NCI-H82 treated with DMSO at 0.1 percent for 48 hours (cell line): Measurements from ENCODE around the gene NUP214.
"Not testable (repeated sequence)": the region's sequence is repeated elsewhere in the genome, so short reads cannot be mapped to it uniquely, and the experiment has no call there.

Experiments used
- DNase-seq: peaks from one replicate; lab custom pipeline; 2025; ENCODE audit not compliant: unreplicated experiment; lab: John Stamatoyannopoulos, UW

Gene NUP214

GRCh38 chr9:131096269-131097125 is 28.9 kb upstream of the NUP214 start, which contains the start of gene AIF1L:
Gene AIF1L (plus strand): TSS chr9:131096531. CDS start chr9:131096630, 99 bp downstream.
- no peak for DNase-seq

- DNase-seq: no peak
These were observed 28.0 kb upstream of the NUP214 start for GRCh38 chr9:131097126-131097947.

- no peak for DNase-seq
These were observed 27.5 kb upstream of the NUP214 start for GRCh38 chr9:131097948-131098278.

DNA sequence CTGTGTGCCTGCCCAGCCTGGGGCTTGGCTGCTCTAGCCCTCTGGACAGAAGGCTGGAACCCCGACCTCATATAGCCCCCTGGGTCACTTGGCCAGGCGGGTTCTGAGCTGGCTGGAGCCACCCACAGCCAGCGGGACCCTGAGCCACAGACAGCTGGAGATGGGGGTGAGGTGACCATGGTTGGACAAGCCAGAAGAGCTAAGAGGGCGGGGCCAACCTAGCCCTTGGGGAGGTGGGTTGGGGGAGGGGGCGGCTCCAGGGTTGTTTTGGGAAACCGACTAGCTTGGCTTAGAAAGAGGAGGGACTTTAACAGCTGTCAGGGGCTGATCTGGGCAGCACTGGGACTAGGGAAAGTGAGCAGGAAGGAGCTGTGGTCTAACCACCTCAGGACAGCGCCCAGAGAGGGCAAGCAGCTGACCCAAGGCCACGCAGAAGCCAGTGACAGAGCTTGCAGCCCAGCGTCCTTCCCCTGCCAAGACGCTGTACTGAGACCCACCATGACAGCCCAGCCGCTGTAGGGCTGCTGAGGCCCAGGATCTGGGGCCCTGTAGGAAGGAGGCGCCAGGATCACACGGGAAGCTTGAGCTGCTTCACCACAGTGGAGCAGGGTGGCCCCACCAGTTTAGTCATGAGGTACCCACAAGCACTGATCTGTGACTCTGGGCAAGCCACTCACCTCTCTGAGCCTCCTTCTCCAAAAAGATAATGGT is 26.8 kb upstream of the NUP214 start:
- no peak for DNase-seq

- DNase-seq: no peak
These were observed 26.2 kb upstream of the NUP214 start for GRCh38 chr9:131099102-131099606.

- not testable (repeated sequence) for DNase-seq
These were observed 25.5 kb upstream of the NUP214 start for GRCh38 chr9:131099845-131100244.

DNA sequence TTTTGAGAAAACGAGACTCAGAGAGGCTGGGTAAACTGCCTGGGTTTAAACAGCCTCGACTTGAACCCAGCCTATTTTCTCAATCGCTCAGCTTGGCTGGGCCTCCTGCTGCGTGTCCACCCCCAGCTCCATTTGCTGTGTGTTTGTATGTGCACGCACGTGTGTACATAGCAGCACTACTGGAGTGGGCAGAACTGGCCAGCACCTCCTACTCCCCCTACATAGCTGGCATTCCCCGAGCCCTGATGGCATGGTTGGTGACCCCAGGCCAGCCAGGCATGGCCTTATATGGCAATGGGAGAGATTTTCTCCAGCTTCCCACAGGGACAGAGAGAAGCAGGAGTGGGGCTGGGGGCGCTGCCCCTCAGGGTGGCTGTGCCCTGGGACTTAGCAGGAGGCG is 24.9 kb upstream of the NUP214 start:
- DNase-seq: no peak

DNA sequence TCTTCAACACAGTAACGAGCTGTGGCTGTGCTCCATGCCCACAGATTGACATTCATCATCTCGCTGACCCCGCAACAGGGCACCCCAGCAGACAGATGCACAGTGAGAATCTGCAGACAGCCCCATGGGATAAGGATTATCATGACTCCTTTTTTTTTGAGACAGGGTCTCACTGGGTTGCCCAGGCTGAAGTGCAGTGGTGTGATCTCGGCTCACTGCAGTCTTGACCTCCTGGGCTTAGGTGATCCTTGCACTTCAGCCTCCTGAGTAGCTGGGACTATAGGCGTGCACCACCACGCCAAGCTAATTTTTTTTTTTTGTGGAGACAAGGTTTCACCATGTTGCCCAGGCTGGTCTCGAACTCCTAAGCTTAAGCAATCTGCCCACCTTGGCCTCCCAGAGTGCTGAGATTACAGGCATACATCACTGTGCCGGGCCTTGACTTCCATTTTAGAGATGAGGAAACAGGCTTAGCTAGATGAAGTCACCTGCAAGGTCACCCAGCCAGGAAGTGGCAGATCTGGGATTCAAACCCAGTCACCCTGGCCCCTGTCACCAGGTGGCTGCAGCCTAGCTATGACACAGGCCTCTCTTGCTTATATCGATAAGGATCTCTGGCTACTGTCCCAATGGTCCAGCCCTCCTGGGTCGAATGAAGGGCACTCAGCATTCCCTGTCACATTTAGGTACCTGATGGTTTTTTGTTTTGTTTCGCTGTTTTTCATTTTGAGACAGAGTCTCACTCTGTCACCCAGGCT is 24.0 kb upstream of the NUP214 start:
- DNase-seq: no peak

DNA sequence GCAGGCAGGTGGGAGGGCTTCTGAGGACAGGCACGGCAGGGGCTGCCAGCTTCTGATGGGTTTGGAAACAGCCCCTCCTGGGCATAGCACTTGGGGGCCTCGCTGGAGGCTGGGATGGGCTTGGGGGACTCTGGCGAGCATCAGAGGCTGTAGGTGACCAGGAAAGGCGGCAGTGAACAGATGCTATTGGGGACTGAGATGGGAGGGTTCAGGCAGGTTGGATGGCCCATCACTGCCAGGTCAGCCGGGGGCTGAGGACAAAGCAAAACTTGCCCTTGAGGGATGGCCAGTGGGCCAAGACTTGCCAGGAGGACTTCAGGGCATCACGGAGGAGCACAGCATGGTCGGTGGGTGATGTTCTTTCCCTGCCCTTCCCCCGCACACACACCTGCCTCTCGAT is 22.4 kb upstream of the NUP214 start:
- DNase-seq: no peak

DNA sequence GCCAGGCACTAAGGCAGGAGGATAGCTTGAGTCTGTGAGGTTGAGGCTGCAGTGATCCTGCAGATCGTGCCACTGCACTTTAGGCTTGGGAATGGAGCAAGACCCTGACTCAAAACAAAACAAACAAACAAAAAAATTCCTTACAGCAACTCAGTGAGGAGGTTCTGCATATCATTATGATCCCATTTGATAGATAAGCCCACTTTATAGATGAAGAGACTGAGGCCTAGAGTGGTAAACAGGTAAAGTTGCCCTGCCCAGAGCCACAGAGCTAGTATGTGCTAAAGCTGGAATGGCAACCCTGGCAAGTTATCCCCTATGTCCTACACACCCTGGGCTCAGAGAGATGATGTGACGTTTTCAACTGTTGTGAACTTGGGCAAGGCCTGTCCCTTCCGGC is 21.9 kb upstream of the NUP214 start:
- no peak for DNase-seq

- DNase-seq: no peak
These were observed 21.2 kb upstream of the NUP214 start for GRCh38 chr9:131104016-131104740.

- no peak for DNase-seq
These were observed 19.4 kb upstream of the NUP214 start for GRCh38 chr9:131105952-131106351.

DNA sequence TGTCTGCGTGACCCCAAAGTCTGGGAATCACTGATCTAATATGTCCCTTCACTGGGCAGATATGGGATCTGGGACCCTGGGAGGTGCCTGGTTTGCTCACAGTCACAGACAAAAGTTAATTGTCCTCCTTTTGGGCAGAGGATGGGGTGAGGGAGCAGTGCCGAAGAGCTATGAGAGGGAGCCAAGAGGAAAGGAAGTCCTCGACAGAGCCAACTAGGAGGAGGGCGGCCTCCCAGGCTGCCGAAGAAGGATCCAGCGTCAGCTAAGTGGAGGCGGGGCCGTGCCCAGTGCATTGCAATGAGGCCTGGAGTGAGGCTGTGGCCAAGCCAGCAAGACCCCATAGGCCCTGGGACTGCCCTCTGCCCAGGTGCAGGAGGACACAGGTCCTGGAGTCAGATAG is 17.6 kb upstream of the NUP214 start:
- DNase-seq: no peak

DNA sequence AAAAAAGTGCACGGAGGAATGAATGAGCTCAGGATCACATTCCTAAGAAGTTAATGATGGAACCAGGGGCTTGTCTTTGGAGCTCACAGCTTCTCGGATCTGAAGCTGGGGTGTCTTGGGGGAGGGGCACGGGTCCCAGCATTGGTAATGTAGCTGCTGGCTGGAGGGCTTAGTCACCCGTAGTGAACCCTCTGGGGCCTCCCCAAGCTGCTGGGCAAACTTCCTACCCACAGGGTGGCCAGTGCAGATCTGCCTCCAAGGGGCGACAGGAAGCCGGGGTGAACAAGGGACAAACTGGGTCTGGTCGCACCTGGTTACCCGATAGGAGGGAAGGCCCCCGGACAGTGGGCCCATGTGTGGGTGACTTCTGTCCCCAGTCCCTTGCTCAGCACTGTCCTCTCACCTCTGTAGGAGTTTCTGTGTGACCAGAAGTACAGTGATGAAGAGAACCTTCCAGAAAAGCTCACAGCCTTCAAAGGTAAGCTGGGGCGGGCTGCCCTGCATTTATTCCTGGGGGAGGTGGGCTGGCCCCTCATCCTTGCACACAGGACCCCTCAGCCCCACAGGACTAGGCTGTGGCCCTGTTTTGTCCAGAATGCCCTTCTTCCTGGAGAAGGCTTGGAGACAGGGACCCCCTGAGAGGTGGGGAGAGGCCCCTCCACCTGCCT is 14.1 kb upstream of the NUP214 start:
- DNase-seq: no peak

DNA sequence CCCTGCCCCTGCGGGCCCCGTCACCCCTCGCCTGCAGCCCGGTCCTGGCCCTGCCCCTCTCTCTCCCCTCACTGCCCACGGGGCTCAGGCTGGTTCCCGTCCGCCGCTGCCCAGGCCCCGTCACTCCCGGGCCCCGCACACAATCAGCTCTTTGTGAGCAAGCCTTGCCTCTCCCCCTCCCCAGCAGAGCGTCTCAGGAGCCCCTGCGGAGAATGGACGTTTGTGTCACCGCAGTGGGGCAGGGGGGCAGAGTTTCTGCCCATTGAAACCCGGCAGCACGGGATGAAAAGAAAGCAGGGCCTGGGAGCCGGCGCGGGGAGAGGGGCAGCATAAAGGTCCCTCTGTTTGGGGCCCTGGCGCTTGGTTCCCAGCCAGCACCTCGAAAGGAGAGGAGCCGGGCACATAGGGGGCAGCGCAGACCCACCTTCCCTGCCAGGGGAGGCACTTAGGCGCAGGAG is 13.5 kb upstream of the NUP214 start:
- DNase-seq: no peak

DNA sequence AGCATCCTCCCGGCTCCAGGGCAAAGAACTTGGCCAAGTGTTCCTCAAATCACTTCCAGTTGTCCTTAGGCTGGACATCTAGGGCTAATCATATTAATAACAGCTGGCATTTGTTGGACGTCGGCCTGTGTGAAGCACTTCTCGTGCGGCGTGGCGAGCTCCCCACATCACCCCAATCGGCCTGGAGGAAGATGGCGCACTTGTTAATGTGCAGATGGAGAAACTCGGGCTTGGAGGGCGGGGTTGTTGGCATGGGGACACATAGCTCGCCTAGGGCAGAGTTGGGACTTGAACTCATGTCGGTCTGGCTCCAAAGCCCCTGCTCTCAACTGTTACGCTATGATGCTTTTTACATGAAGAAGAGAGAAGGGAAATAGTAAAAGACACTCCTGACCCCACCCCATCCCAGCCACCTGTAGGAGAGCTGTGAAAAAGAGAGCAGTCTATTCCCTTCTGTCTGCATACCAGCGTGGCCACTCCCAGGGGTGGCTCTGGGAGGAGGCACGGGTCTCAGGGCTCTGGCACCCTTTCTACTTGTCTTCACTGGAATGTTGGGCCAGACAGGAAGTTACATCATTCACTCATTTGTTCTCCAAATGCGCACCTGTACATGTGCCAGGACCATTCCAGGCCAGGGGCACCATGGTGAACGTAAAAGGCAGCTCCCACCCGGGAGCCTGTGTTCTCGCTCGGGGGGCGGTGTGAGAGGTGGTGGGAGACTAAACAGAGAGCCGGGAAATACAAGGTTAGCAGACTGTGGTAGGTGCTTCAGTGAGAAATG is 12.8 kb upstream of the NUP214 start:
- no peak for DNase-seq

- no peak for DNase-seq
These were observed 11.7 kb upstream of the NUP214 start for GRCh38 chr9:131113655-131114054.

GRCh38 chr9:131114084-131114535 is 11.3 kb upstream of the NUP214 start:
- no peak for DNase-seq
